MG63 (cell line): Measurements from ENCODE around the gene KRTAP10-8. TPM values are rescaled to one million over a fixed set of nuclear protein-coding genes. Genes with fewer than 3 reads are reported as not detected.
"Not testable (repeated sequence)": the region's sequence is repeated elsewhere in the genome, so short reads cannot be mapped to it uniquely, and the experiment has no call there.

Experiments used
- DNase-seq: peaks from one replicate; pipeline ENCODE4 v3.0.0-alpha.2; 2020
- H3K27me3 ChIP-seq: fragments of 250-450 bp; sonication (Bioruptor Pico); 2 replicates; pipeline ENCODE4 v1.5.1; 2020; ENCODE audit warnings: mild to moderate bottlenecking, moderate library complexity
- H3K36me3 ChIP-seq: fragments of 250-450 bp; sonication (Bioruptor Pico); 2 replicates; pipeline ENCODE4 v1.5.1; 2020; ENCODE audit warnings: mild to moderate bottlenecking, moderate library complexity
- H3K4me3 ChIP-seq: fragments of 250-450 bp; sonication (Bioruptor Pico); 2 replicates; pipeline ENCODE4 v1.5.1; 2020; ENCODE audit warnings: mild to moderate bottlenecking, moderate library complexity
- H3K9me3 ChIP-seq: fragments of 250-450 bp; sonication (Bioruptor Pico); 2 replicates; pipeline ENCODE4 v1.5.1; 2020; ENCODE audit warnings: mild to moderate bottlenecking, moderate library complexity
- total RNA-seq: library from RNA; depleted of rRNA; stranded (reverse); fragments of >200 nt; shearing (Covaris generic); gene quantifications from 2 replicates; pipeline ENCODE4 v1.2.3, GENCODE V29; 2014; ENCODE audit warnings: low replicate concordance

KRTAP10-8 gene
- total RNA-seq, 1 experiment from 2014 or later, result not detected

DNA sequence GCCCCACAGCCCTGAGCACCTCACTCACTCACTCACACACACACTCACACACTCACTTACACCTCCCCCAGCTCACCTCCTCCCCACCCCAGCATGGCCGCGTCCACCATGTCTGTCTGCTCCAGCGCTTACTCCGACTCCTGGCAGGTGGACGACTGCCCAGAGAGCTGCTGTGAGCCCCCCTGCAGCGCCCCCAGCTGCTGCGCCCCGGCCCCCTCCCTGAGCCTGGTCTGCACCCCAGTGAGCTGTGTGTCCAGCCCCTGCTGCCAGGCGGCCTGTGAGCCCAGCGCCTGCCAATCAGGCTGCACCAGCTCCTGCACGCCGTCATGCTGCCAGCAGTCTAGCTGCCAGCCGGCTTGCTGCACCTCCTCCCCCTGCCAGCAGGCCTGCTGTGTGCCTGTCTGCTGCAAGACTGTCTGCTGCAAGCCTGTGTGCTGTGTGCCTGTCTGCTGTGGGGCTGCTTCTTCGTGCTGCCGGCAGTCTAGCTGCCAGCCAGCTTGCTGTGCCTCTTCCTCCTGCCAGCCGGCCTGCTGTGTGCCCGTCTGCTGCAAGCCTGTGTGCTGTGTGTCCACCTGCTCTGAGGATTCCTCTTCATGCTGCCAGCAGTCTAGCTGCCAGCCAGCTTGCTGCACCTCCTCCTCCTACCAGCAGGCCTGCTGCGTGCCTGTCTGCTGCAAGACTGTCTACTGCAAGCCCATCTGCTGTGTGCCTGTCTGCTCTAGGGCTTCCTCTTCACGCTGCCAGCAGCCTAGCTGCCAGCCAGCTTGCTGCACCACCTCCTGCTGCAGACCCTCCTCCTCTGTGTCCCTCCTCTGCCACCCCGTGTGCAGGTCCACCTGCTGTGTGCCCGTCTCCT, 34.7 kb downstream of the KRTAP10-8 start, which contains the start of gene KRTAP10-11:
TSS of gene KRTAP10-11 (plus strand) at position 49 of the 856 bp plus-strand sequence. CDS start at position 94, 45 bp downstream.
- not testable (repeated sequence) for DNase-seq, H3K36me3 ChIP-seq, H3K27me3 ChIP-seq, H3K4me3 ChIP-seq
- H3K9me3 ChIP-seq, result peaks cover 19% of the 10 kb centered on the region

- Histone ChIP-seq H3K4me3 (no peak overlapping the region), H3K36me3 (no peaks in the 10 kb centered on the region), H3K27me3 (no peaks in the 10 kb centered on the region; the same call in none of the 2 replicates), H3K9me3 (peaks cover 19% of the 10 kb centered on the region)
- no peak for DNase-seq
Observed at GRCh38 chr21:44647222-44647552, 35.3 kb downstream of the KRTAP10-8 start.

DNA sequence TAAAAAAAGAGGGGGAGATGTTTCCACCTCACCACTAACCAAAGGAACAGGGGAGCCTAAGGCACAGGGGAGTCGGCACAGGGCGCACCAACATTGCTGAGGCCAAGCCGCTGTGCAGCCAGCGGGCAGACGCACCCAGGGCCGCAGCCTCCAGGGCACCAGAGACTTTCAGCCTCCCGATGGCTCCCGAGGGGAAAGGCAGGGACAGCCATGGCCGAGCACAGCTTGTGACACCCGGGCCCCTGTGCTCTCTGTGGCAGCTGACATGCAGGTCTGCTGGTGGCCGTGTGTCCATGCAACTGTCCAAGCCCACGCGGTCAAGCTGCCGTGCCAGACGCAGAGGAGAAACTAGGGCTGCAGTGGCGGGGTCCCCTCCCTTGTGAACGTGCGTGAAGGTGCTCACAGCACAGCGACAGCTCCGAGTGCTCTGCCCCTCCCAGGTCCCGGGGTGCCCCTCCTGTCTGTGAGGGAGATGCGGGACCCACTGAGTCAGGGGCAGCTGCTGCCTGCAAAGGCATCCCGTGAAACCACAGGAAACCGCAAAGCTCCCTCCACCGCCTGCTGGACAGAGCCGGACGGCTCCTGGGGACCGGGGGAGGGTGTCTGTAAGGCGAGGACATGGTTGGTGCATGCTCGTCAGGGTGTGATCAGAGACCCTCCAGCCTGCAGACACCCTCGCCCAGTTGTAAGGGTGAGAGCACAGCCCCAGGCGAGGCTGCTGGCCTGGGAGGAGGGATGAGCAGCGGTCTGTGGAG, 36.9 kb downstream of the KRTAP10-8 start:
- no peaks in the 10 kb centered on the region for H3K36me3 ChIP-seq
- peaks cover 15% of the 10 kb centered on the region for H3K9me3 ChIP-seq
- DNase-seq, result no peak
- no peaks in the 10 kb centered on the region; the same call in none of the 2 replicates for H3K27me3 ChIP-seq
- no peak overlapping the region for H3K4me3 ChIP-seq

DNA sequence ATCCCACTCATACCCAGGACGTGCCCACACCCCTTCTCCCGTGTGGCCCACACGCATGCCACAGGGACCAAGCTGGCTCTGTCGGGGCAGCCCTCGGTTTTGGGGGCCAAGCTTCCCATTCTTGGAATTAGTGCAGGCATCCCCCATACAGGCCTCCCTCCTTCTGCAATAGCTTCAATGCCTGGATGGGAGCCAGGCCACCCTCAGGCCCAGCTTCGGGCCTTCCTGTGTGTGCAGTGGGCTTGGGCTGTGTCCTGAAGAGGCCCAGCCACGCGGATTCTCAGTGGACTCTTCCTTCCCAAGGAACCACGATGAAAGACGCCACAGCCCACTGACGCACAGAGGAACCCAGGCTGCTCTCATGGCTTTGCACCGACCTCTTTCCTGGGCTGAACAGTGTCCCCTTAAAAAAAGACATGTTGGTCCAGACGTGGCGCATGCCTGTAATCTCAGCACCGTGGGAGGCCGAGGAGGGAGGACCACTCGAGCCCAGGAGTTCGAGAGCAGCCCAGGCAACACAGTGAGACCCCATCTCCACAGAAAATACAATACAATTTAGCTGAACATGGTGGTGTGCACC, 37.7 kb downstream of the KRTAP10-8 start:
- Histone ChIP-seq H3K9me3 (peaks cover 9% of the 10 kb centered on the region), H3K36me3 (no peaks in the 10 kb centered on the region), H3K4me3 (no peak overlapping the region), H3K27me3 (no peaks in the 10 kb centered on the region; the same call in none of the 2 replicates)
- no peak for DNase-seq

- H3K36me3 ChIP-seq, result no peaks in the 10 kb centered on the region
- no peaks in the 10 kb centered on the region; the same call in none of the 2 replicates for H3K27me3 ChIP-seq
- no peak for DNase-seq
- peaks cover 3% of the 10 kb centered on the region for H3K9me3 ChIP-seq
- no peak overlapping the region for H3K4me3 ChIP-seq
Observed at GRCh38 chr21:44650265-44650972, 38.5 kb downstream of the KRTAP10-8 start.

DNA sequence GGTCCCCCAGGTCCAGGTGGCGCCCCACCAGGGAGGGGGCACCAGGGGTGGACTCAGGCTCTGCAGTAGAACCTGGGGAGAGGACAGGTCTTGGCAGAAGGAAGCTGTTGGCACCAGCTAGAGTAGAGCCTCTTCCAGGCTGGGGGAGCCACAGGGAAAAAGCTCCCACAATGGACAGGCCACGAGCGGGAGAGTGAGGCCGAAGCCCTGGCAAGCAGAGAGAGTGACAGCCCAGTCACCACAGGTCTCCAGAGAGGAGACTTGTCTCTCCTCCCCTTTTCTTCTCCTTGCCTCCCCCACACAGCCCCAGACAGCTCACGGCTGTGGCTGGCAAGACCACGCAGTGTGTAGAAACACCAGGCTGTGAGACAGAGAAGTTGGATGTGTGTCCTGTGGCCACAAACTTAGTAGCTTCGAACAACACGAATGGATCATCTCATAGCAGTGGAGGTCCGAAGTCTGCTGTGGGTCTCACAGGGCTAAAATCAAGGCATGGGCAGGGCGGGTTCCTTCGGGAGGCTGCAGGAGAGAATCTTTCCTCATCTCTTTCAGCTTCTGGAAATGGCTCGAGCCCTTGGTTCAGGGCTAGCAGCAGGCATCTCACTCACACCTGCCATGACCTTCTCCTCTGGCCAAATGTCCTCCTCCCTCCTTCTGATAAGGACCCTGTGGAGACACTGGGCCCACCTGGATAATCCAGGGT, 39.2 kb downstream of the KRTAP10-8 start:
- no peak for DNase-seq
- Histone ChIP-seq H3K27me3 (no peaks in the 10 kb centered on the region; the same call in none of the 2 replicates), H3K4me3 (no peak overlapping the region), H3K9me3 (peaks cover under 1% of the 10 kb centered on the region; the same call in 1 of the 2 replicates), H3K36me3 (no peaks in the 10 kb centered on the region)

GRCh38 chr21:44653123-44653522, 41.2 kb downstream of the KRTAP10-8 start:
- DNase-seq, result no peak
- Histone ChIP-seq H3K4me3 (no peak overlapping the region), H3K9me3 (peaks cover 10% of the 10 kb centered on the region), H3K36me3 (no peaks in the 10 kb centered on the region), H3K27me3 (no peaks in the 10 kb centered on the region)

DNA sequence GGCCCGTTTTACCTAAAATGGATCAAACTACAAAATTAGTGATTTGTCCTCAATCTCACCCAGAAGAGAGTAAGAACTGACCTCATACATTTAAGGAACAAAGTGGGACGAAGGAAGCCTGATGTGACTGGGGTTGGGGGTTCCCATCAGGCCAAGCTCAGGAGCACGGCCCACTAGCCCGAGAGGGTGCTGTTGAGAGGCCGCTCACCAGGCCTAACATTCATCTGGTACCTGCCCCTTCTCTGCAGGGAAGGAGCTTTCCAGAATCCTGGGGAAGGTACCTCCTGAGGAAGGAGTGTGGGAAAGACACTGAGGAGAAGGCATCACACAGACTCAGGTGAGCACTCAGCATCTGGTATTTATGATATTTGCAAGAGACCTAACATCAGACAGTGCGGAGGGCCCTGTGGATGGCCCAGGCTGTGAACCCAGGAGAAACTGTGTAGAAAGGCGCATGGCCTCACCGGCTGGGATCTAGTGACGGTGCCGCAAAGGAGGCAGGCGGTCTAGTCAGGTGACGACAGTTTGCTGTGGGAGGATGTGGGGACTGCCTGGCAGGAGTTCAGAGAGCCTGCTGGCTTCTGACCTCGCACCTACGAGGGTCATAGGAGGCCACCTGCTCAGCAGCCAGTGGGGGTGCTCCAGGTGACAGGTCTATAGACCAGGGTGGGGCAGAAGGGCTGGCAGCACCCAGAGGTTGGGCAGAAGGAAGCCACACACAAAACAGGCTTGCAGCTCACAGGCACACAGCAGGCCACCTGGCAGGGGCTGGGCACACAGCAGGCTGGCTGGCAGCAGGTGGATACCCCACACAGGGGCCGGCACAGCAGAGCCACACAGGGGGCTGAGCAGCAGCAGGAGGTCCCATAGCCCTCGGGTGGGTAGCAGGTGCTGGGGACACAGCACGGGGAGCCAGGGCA, 42.0 kb downstream of the KRTAP10-8 start:
- Histone ChIP-seq H3K27me3 (no peaks in the 10 kb centered on the region), H3K9me3 (peaks cover 10% of the 10 kb centered on the region), H3K36me3 (no peaks in the 10 kb centered on the region), H3K4me3 (no peak overlapping the region)
- no peak for DNase-seq

DNA sequence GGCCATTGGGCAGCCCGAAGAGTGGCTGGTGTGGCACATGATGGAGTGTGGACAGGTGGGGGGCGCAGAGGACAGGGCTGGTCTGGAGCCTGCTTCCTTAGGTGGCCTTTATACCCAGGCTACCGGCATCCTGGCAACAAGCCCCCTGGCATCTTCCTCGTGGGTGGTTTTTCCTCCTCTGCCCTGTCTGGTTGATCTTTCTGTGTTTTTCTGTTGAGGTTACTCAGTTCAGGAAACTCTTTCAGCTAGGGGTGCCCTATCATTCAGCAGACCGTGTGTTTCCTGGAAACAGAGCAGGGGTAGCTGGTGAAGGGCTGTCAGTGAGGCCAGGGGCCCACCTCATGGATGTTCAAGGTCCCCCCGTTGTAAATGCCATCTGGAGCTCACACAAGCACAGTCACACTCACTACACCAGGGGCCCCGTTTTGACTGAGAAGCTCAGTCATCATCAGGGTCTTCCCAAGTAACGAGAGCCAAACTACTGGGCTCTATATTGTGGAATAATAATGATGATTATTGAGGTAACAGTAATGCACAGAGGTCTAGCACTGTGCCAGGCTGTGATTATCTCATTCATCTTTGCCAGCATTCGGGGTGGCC, 42.8 kb downstream of the KRTAP10-8 start, which contains the start of gene KRTAP12-4:
TSS of gene KRTAP12-4 (minus strand) at position 84 of the 600 bp plus-strand sequence. CDS start at position 39, 45 bp downstream.
- no peak for DNase-seq
- no peaks in the 10 kb centered on the region for H3K36me3 ChIP-seq
- no peaks in the 10 kb centered on the region for H3K27me3 ChIP-seq

GRCh38 chr21:44656868-44657267, 45.0 kb downstream of the KRTAP10-8 start:
- no peaks in the 10 kb centered on the region for H3K27me3 ChIP-seq
- no peak overlapping the region for H3K4me3 ChIP-seq
- DNase-seq, result no peak
- peaks cover 10% of the 10 kb centered on the region for H3K9me3 ChIP-seq
- H3K36me3 ChIP-seq, result no peaks in the 10 kb centered on the region

More for the DNA sequence above, 42.8 kb downstream of the KRTAP10-8 start, which contains the start of gene KRTAP12-4:
- Histone ChIP-seq H3K9me3 (peaks cover 10% of the 10 kb centered on the region), H3K4me3 (no peak within 1 kb of the TSS)

DNA sequence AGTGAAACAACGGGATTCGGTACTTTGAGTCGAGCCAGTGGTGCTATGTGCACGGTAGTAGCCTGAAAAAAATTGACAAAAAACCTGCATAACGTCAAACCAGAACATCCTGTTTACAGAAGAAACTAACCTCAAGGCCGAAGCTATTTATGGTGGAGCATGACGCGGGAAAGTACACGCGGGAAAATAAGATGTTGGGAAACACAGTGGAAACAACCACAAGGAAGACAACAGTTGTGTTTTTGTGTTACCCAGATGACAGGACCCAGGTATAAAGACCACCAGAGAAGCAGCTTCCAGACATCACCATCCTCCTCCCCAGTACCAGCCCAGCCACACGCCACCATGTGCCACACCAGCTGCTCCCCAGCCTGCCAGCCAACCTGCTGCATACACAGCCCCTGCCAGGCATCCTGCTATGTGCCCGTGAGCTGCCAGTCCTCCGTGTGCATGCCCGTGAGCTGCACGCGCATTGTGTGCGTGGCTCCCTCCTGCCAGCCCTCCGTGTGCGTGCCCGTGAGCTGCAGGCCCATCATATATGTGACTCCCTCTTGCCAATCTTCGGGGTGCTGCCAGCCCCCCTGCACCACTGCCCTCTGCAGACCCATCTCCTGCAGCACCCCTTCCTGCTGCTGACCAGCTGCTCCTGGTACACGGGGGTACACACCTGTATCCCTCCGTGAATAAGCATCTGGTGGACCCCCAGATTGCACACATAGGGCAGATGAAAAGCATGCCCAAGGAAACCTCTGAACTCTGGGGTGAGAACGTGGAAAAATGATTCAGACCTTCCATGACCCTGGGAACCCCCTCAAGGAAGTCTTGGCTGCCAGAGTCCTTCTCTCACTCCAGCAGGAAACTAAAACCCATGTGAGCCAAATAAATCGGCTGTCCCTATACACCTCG, 46.0 kb downstream of the KRTAP10-8 start, which contains the start of gene KRTAP12-3:
TSS of gene KRTAP12-3 (plus strand) at position 298 of the 906 bp plus-strand sequence. CDS start at position 346, 48 bp downstream.
- Histone ChIP-seq H3K27me3 (no peaks in the 10 kb centered on the region), H3K36me3 (no peaks in the 10 kb centered on the region)
- DNase-seq, result no peak

DNA sequence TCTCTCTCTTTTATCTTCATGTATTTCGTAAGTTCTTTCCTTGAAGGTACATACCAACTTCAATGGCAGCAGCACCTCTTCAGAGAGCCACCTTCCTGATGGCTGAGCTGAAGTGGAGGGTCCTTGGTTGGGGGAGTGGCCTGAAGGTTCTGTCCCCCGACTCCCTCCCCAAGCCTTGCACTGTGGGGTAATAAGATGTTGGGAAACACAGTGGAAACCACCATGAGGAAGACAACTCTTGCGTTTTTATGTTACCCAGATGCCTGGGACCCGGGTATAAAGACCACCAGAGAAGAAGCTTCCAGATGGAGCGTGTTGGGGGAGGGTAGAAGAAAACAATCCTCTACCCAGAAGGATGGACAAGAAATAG, 46.6 kb downstream of the KRTAP10-8 start:
- Histone ChIP-seq H3K9me3 (peaks cover 10% of the 10 kb centered on the region), H3K36me3 (no peaks in the 10 kb centered on the region), H3K27me3 (no peaks in the 10 kb centered on the region), H3K4me3 (no peak overlapping the region)
- no peak for DNase-seq

More for the DNA sequence above, 46.0 kb downstream of the KRTAP10-8 start, which contains the start of gene KRTAP12-3:
- H3K9me3 ChIP-seq, result peaks cover 10% of the 10 kb centered on the region
- H3K4me3 ChIP-seq, result no peak within 1 kb of the TSS

GRCh38 chr21:44658913-44659595, 47.2 kb downstream of the KRTAP10-8 start:
- no peaks in the 10 kb centered on the region for H3K27me3 ChIP-seq
- DNase-seq, result no peak
- peaks cover 10% of the 10 kb centered on the region for H3K9me3 ChIP-seq
- H3K36me3 ChIP-seq, result no peaks in the 10 kb centered on the region
- no peak overlapping the region for H3K4me3 ChIP-seq
